Lower leg skin (tissue), 3 donors: ENCODE measurements around the gene DICER1.

Experiments used
- CTCF ChIP-seq, 3 donors: fragments of 450-650 bp; IDR thresholded peaks; one replicate each; pipeline ENCODE4 v1.5.1; 2016; ENCODE audit warnings: antibody characterized with exemption in 3 of 3, mild to moderate bottlenecking in 3 of 3, moderate library complexity in 2 of 3
- POLR2A ChIP-seq, 2 donors: fragments of 450-650 bp; IDR thresholded peaks; one replicate each; pipeline ENCODE4 v1.6.1; 2016 to 2017; ENCODE audit warnings: antibody characterized with exemption in 2 of 2, mild to moderate bottlenecking in 1 of 2, moderate library complexity in 1 of 2

DNA sequence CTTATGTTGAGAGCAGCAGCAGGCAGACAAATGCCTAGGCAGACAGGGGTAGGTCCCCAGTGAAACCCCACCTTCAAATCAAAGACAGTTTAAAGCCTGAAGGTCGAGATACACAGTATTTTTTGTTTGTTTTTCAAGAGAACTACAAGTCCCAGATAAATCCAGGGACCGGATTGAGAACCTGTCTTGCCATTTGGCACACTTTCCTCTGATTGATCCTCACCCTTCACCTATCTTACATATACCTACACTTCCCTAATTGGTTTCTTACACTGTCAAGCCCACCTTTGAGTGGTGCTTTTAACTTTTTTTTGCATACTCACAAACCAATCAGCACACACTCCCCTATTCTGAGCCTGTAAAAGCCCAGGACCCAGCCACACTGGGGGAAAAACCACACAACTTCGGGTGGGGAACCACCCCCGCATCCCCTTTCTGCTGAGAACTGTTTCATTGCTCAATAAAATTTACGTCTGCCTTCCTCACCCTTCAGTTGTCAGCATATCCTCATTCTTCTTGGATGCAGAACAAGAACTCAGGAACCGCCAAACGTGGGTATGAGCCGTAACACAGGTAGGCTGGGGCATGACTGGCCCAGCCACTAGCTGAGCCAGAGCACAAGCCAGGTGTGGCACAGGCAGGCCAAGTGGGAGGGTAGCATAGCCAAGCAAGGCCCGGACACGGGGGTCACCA, 11.1 kb downstream of the DICER1 start:
- TF ChIP-seq CTCF (IDR thresholded peaks at IDR 0.05) (no peak), POLR2A (IDR thresholded peaks at IDR 0.05) (no peak)
